ENCODE results near the gene SCARB1.

Gene SCARB1

DNA sequence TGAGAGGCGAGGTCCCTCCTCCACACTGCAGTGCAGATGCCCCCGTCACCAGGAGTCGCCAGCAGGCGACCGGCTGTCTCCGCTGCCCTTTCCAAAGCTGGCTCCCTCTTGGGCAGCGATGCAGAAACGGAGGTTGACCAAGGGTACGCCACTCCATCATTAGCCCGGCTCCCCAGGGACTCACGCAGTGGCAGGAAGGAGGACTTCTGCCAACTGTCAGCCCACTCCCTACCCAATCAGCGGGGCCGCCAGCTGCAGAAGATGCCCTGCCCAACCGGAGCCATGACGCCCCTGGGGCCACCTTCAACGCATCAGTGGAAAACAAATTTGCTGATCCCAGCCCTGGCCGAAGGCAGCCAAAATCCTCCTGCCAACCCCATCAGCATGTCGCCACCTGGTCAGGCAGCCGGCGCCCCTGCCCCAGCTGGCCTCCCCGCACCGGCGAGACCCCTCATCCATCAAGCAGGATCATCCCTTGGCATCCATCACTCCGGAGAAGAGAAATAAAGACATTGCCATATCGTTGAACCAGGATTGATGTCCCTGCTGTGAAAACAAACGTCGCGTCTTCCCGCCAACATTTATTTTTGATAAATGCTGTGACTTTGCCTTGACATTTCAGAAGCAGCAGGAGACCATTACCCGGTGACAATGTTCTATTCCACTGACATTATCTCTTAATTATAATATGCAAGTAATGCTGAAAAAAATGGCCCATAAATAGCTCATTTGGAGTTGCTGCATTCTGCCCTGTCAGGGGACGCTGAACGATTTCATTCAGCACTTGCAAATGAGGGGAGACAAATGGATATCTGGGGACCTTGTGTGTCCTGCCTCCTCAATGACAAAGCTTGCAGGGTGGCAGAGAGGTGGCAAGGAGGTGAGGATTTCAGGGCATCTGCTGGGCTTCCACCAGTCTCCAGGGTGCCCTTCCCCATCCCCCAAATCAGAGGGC lies 105.1 kb downstream of the SCARB1 start:
- ATAC-seq = peak; percentile 41; the same call in 1 of the 3 replicates

DNA sequence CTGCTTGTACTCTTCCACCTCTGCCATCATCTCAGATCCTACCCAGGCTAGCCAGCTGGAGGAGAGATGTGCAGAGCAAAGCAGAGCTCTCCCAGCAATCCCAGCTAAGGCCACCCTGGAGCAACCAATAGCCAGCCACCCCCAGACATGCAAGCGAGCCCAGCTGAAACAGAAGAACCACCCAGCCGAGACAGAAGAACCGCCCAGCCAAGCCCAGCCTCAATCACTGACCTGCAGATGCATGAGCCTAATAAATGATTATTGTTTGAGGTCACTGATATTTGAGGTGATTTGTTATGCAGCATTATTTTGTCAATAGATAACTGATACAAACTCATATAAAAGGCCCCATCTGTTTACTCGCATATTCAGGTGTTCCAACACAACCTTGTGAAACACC lies 106.3 kb downstream of the SCARB1 start:
- TF ChIP-seq CSRNP3 (CRISPR knock-in tag; IDR thresholded peaks at IDR 0.05) (no peak), PATZ1 (CRISPR knock-in tag; IDR thresholded peaks at IDR 0.05; ENCODE audit: borderline replicate concordance) (no peak), ARNTL (CRISPR knock-in tag; IDR thresholded peaks at IDR 0.05; ENCODE audit: borderline replicate concordance, low read depth) (no peak), TSHZ2 (CRISPR knock-in tag; IDR thresholded peaks at IDR 0.05) (no peak), RARB (CRISPR knock-in tag; IDR thresholded peaks at IDR 0.05) (no peak), BACH2 (CRISPR knock-in tag; IDR thresholded peaks at IDR 0.05; ENCODE audit: borderline replicate concordance) (no peak), ZNF565 (CRISPR knock-in tag; conservative IDR thresholded peaks at IDR 0.05; ENCODE audit: low read depth) (no peak), OSR1 (CRISPR knock-in tag; IDR thresholded peaks at IDR 0.05) (no peak), SNAI2 (CRISPR knock-in tag; IDR thresholded peaks at IDR 0.05) (no peak), CSDC2 (CRISPR knock-in tag; IDR thresholded peaks at IDR 0.05) (no peak), ESRRG (CRISPR knock-in tag; IDR thresholded peaks at IDR 0.05) (no peak), GLIS3 (CRISPR knock-in tag; IDR thresholded peaks at IDR 0.05) (no peak)
- TF ChIP-seq, protein P1, sequence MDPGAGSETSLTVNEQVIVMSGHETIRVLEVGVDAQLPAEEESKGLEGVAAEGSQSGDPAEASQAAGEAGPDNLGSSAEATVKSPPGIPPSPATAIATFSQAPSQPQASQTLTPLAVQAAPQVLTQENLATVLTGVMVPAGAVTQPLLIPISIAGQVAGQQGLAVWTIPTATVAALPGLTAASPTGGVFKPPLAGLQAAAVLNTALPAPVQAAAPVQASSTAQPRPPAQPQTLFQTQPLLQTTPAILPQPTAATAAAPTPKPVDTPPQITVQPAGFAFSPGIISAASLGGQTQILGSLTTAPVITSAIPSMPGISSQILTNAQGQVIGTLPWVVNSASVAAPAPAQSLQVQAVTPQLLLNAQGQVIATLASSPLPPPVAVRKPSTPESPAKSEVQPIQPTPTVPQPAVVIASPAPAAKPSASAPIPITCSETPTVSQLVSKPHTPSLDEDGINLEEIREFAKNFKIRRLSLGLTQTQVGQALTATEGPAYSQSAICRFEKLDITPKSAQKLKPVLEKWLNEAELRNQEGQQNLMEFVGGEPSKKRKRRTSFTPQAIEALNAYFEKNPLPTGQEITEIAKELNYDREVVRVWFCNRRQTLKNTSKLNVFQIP (CRISPR knock-in tag; IDR thresholded peaks at IDR 0.05; ENCODE audit: borderline replicate concordance, low read depth) = no peak
- ATAC-seq = no peak

More for the DNA sequence above, 105.1 kb downstream of the SCARB1 start:
- TF ChIP-seq ZNF8 (CRISPR knock-in tag; IDR thresholded peaks at IDR 0.05) (peak; percentile 55; the same call in 1 of the 2 replicates), OSR1 (CRISPR knock-in tag; IDR thresholded peaks at IDR 0.05) (no peak)

DNA sequence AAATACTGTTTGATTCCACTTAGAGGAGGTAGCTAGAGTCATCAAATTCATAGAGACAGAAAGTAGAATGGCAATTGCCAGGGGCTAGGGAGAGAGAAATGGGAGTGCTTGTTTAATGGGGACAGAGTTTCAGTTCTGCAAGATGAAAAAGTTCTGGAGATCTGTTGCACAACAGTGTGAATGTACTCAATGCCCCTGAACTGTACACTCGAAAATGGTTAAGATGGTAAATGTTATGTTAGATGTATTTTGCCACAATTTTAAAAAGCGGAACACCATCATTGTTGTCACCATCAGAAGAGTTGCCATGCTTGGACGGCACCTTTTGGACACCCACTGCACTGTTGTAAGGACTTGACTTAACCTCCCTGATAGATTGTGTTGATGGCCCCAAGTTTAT lies 106.9 kb downstream of the SCARB1 start:
- TF ChIP-seq ZNF8 (CRISPR knock-in tag; IDR thresholded peaks at IDR 0.05) = no peak
- TF ChIP-seq RARB (CRISPR knock-in tag; IDR thresholded peaks at IDR 0.05) = no peak
- no peak for TF ChIP-seq ZNF565 (CRISPR knock-in tag; conservative IDR thresholded peaks at IDR 0.05; ENCODE audit: low read depth)
- no peak for TF ChIP-seq CSRNP3 (CRISPR knock-in tag; IDR thresholded peaks at IDR 0.05)
- TF ChIP-seq GLIS3 (CRISPR knock-in tag; IDR thresholded peaks at IDR 0.05) = no peak
- no peak for TF ChIP-seq BACH2 (CRISPR knock-in tag; IDR thresholded peaks at IDR 0.05; ENCODE audit: borderline replicate concordance)
- TF ChIP-seq PPARA (CRISPR knock-in tag; IDR thresholded peaks at IDR 0.05; ENCODE audit: borderline replicate concordance) = no peak
- TF ChIP-seq ZC3H10 (CRISPR knock-in tag; IDR thresholded peaks at IDR 0.05) = no peak
- TF ChIP-seq ZNF70 (CRISPR knock-in tag; IDR thresholded peaks at IDR 0.05) = no peak
- TF ChIP-seq TOX (CRISPR knock-in tag; IDR thresholded peaks at IDR 0.05; ENCODE audit: borderline replicate concordance) = no peak
- no peak for TF ChIP-seq PATZ1 (CRISPR knock-in tag; IDR thresholded peaks at IDR 0.05; ENCODE audit: borderline replicate concordance)
- TF ChIP-seq, protein P1 (CRISPR knock-in tag; IDR thresholded peaks at IDR 0.05; ENCODE audit: borderline replicate concordance, low read depth) = no peak
- TF ChIP-seq ARNTL (CRISPR knock-in tag; IDR thresholded peaks at IDR 0.05; ENCODE audit: borderline replicate concordance, low read depth) = no peak
- TF ChIP-seq ESRRG (CRISPR knock-in tag; IDR thresholded peaks at IDR 0.05) = no peak
- no peak for TF ChIP-seq ZFP3 (CRISPR knock-in tag; IDR thresholded peaks at IDR 0.05)
- TF ChIP-seq ZFP30 (CRISPR knock-in tag; IDR thresholded peaks at IDR 0.05) = no peak
- no peak for ATAC-seq
